K562 (cell line): ENCODE data around the gene CSMD2. TPM values are rescaled to one million over a fixed set of nuclear protein-coding genes. Genes with fewer than 3 reads are reported as not detected.

ENCODE experiments used
- ATAC-seq: fragments of 200-7000 bp; cut with Tn5 transposase; 3 replicates; pipeline ENCODE4 v1.9.1; 2020; ENCODE audit warnings: moderate library complexity
- BruUV-seq: library from RNA; stranded (reverse); fragments of 400-500 nt; replicated peaks from 2 replicates; lab custom pipeline; 2021; lab: Mats Ljungman, UMichigan
- CTCF ChIA-PET: fragments of 300-600 bp; formaldehyde crosslinking; extraction: SDS; loops from one replicate; lab custom pipeline; 2021; ENCODE audit warnings: low intra/inter-chr PET ratio; lab: Yijun Ruan, JAX
- POLR2A ChIA-PET: fragments of 300-600, 350-650 bp; sonication (Branson Sonifier 250); formaldehyde crosslinking; extraction: SDS; loops from one replicate; lab custom pipeline; 2021; ENCODE audit warnings: antibody characterized with exemption, inconsistent platforms; lab: Yijun Ruan, JAX
- DNase-seq, 4 experiments: peaks; one replicate each; pipeline versions ENCODE4 v3.0.0 to v3.0.0-alpha.2; 2011 to 2018; ENCODE audit warnings: low spot score in 3 of 4, mixed read lengths in 3 of 4; ENCODE audit errors: extremely low read depth in 1 of 4
- FAIRE-seq: peaks from 2 replicates; lab custom pipeline; 2011; peaks lifted over from hg19 to GRCh38; lab: Jason Lieb, UNC
- H2AFZ ChIP-seq: 2 replicates; pipeline ENCODE4 v1.6.0; 2011; ENCODE audit warnings: low read depth, low read length, control low read depth, inconsistent platforms
- H3K27ac ChIP-seq: fragments of 200-600 bp; 3 replicates; pipeline ENCODE4 v1.8.0; 2011; ENCODE audit warnings: low read depth, mild to moderate bottlenecking, control low read depth, inconsistent platforms, low read length, moderate library complexity, mixed read lengths; ENCODE audit errors: extremely low read depth
- H3K27me3 ChIP-seq, 2 experiments: fragments of 300-600 bp in 1 of 2; 2 replicates in 1 of 2; 3 replicates in 1 of 2; pipeline versions ENCODE4 v1.6.0 to v1.8.0; 2011; ENCODE audit warnings: inconsistent platforms in 2 of 2, low read length in 2 of 2, mild to moderate bottlenecking in 1 of 2, mixed read lengths in 1 of 2, moderate library complexity in 1 of 2; ENCODE audit not compliant: control insufficient read depth in 2 of 2, insufficient read depth in 2 of 2
- H3K36me3 ChIP-seq: fragments of 300-600 bp; 3 replicates; pipeline ENCODE4 v1.8.0; 2011; ENCODE audit warnings: mild to moderate bottlenecking, low read length, inconsistent platforms; ENCODE audit not compliant: control insufficient read depth, insufficient read depth
- H3K4me1 ChIP-seq, 2 experiments: fragments of 200-600 bp in 1 of 2; replicated peaks in 1 of 2; 2 replicates in 1 of 2; 3 replicates in 1 of 2; pipeline versions ENCODE4 v1.5.1 to v1.8.0; 2011; ENCODE audit warnings: inconsistent platforms in 2 of 2, low read length in 2 of 2, mild to moderate bottlenecking in 1 of 2, mixed read lengths in 1 of 2, moderate library complexity in 1 of 2; ENCODE audit not compliant: control insufficient read depth in 2 of 2, insufficient read depth in 2 of 2
- H3K4me2 ChIP-seq: 2 replicates; pipeline ENCODE4 v1.6.1; 2011; ENCODE audit warnings: low read length, control low read depth, inconsistent platforms, mixed read lengths; ENCODE audit not compliant: insufficient read depth
- H3K4me3 ChIP-seq: fragments of 200-600 bp; sonication (generic), shearing (Covaris generic); 2 replicates; pipeline ENCODE4 v1.5.1; 2016; ENCODE audit warnings: control low read depth, inconsistent platforms
- H3K79me2 ChIP-seq: fragments of 200-600 bp; 3 replicates; pipeline ENCODE4 v1.8.0; 2011; ENCODE audit warnings: low read length, inconsistent platforms; ENCODE audit not compliant: control insufficient read depth, insufficient read depth
- H3K9ac ChIP-seq, 2 experiments: 2 replicates each; pipeline versions ENCODE4 v1.6.0 to v1.6.1; 2011; ENCODE audit warnings: low read depth in 2 of 2, low read length in 2 of 2, control low read depth in 1 of 2, inconsistent platforms in 1 of 2, mild to moderate bottlenecking in 1 of 2, mixed read lengths in 1 of 2; ENCODE audit not compliant: insufficient read depth in 1 of 2
- H3K9me1 ChIP-seq: one replicate; pipeline ENCODE4 v1.6.0; 2011; ENCODE audit warnings: inconsistent platforms, mild to moderate bottlenecking, low read length, moderate library complexity; ENCODE audit not compliant: control insufficient read depth, insufficient read depth
- H3K9me3 ChIP-seq: replicated peaks from 2 replicates; pipeline ENCODE4 v1.5.1; 2011; ENCODE audit warnings: low read depth, low read length, inconsistent platforms; ENCODE audit not compliant: control insufficient read depth, insufficient read depth
- H4K20me1 ChIP-seq: replicated peaks from 2 replicates; pipeline ENCODE4 v1.6.1; 2011; ENCODE audit warnings: low read length, inconsistent platforms, mixed read lengths; ENCODE audit not compliant: control insufficient read depth, insufficient read depth
- CBX2 ChIP-seq: fragments of 200-600 bp; sonication (generic); IDR thresholded peaks from one replicate; pipeline ENCODE4 v1.6.1; 2012; ENCODE audit warnings: mild to moderate bottlenecking, low read length, inconsistent platforms; ENCODE audit not compliant: insufficient read depth, poor library complexity, severe bottlenecking
- ELK3 ChIP-seq: fragments of 450-650 bp; formaldehyde crosslinking; IDR thresholded peaks from 2 replicates; pipeline ENCODE4 v1.4.0; 2020; ENCODE audit warnings: mild to moderate bottlenecking
- KLF16 ChIP-seq: IDR thresholded peaks from 2 replicates; pipeline ENCODE4 v1.6.1; 2016; ENCODE audit warnings: antibody characterized with exemption
- MBD1 ChIP-seq: fragments of 250-450 bp; sonication (Bioruptor Pico); IDR thresholded peaks from 2 replicates; pipeline ENCODE4 v1.8.0; 2022; ENCODE audit warnings: inconsistent platforms
- TAF1 ChIP-seq: IDR thresholded peaks from 2 replicates; pipeline ENCODE4 v1.6.1; 2011; ENCODE audit warnings: mild to moderate bottlenecking, low read length, moderate library complexity; ENCODE audit not compliant: insufficient read depth, control insufficient read depth, severe bottlenecking; ENCODE audit errors: extremely low read depth
- ZBTB2 ChIP-seq: fragments of 450-650 bp; IDR thresholded peaks from 2 replicates; pipeline ENCODE4 v1.6.1; 2016; ENCODE audit warnings: antibody characterized with exemption
- ZBTB40 ChIP-seq, 2 experiments: fragments of 450-650 bp in 1 of 2; sonication (generic) in 1 of 2; formaldehyde crosslinking in 1 of 2; IDR thresholded peaks; 2 replicates each; pipeline versions ENCODE4 v1.7.1 to v1.9.0; 2016 to 2022; ENCODE audit warnings: inconsistent platforms in 1 of 2, mild to moderate bottlenecking in 1 of 2, missing genetic modification reagents in 1 of 2
- ZFX ChIP-seq: sonication (generic); formaldehyde crosslinking; IDR thresholded peaks from 2 replicates; pipeline ENCODE4 v1.8.0; 2022; ENCODE audit warnings: mild to moderate bottlenecking, missing genetic modification reagents, moderate library complexity
- WGBS: fragments of 100-300 bp; shearing (Covaris generic); methylation state at CpG from one replicate; pipeline ENCODE4 v1.1.6; 2016; ENCODE audit warnings: low coverage, mixed read lengths; ENCODE audit not compliant: insufficient coverage; ENCODE audit errors: missing lambda C conversion rate; 5-methylcytosine and 5-hydroxymethylcytosine counted together
- in situ Hi-C: fragments of 300-500 bp; cut with MboI; formaldehyde crosslinking; loops from 4 replicates; pipeline ENCODE4 v1.15.0; 2018; ENCODE audit warnings: inconsistent platforms, mixed read lengths
- intact Hi-C: fragments of 100-400 bp; cut with micrococcal nuclease; formaldehyde crosslinking; loops from 2 replicates; pipeline ENCODE4 v1.14.2; 2022
- polyA plus RNA-seq, 8 experiments: library from polyadenylated mRNA; depleted of rRNA in 4 of 8; stranded (reverse) in 5 of 8; unstranded in 3 of 8; fragments of >200 nt; fragmentation: Nextera tagmentation in 2 of 8; fragmentation: Illumina TruSeq in 1 of 8; extraction: Ambion mirVana in 2 of 8; extraction: Trizol in 1 of 8; gene quantifications; 2 replicates each; pipeline versions ENCODE4 v1.2.1 to v1.2.3, GENCODE V29; 2011 to 2014; ENCODE audit warnings: inconsistent platforms in 1 of 8, missing spikeins in 1 of 8
- total RNA-seq, 7 experiments: library from RNA; depleted of rRNA in 6 of 7; stranded (reverse); fragments of >200 nt in 6 of 7; fragmentation: Illumina TruSeq in 2 of 7; extraction: Trizol in 2 of 7; gene quantifications; 2 replicates each; pipeline versions ENCODE4 v1.2.1 to v1.2.3, GENCODE V29; 2011 to 2021; ENCODE audit warnings: low replicate concordance in 1 of 7

The CSMD2 gene
- total and polyA plus RNA-seq, 9 of the 15 experiments (the other 6 are each of a cell fraction or from before 2014, with no cell fraction given), result not detected

- FAIRE-seq, result no peak
- TF ChIP-seq ZBTB2 (no peak), CBX2 (no peak), KLF16 (no peak), TAF1 (no peak), ZBTB40 (IDR thresholded peaks at IDR 0.05) (no peak), ZBTB40 (CRISPR knock-in tag; IDR thresholded peaks at IDR 0.05) (no peak), MBD1 (CRISPR knock-in tag) (no peak), ZFX (CRISPR knock-in tag) (no peak), ELK3 (CRISPR knock-in tag) (no peak)
These were observed 555.3 kb downstream of the CSMD2 start for GRCh38 chr1:33609739-33610138.

More at GRCh38 chr1:33609739-33610138, 555.3 kb downstream of the CSMD2 start:
- Histone ChIP-seq H3K4me3 (no peak overlapping the region), H3K27ac (no peak overlapping the region), H2AFZ (no peak overlapping the region), H3K4me1 (no peaks in the 10 kb centered on the region), H3K27me3 (peaks cover 6 to 25% of the 10 kb centered on the region in 2 experiments; a peak in 4 of 5 replicates), H4K20me1 (0 out of 2 replicates have a peak, but pooled peaks cover 3% of the 10 kb centered on the region), H3K4me2 (no peak overlapping the region), H3K79me2 (no peaks in the 10 kb centered on the region), H3K9ac (no peak overlapping the region), H3K9me3 (no peaks in the 10 kb centered on the region), H3K9me1 (no peaks in the 10 kb centered on the region), H3K36me3 (no peaks in the 10 kb centered on the region)
- in situ Hi-C loops, result loop anchor here (5.0 to 25.0 kb wide), 2 partner anchors 312 to 722 kb away; partner anchors contain the start of gene HPCA
- no peak for DNase-seq
- CTCF ChIA-PET, result no interaction called here
- ATAC-seq, result no peak
- POLR2A ChIA-PET, result no interaction called here
- under 1% methylated on average over 5 of the region's 5 CpGs for WGBS
- intact Hi-C loops, result loop anchor here (5.0 to 10.0 kb wide), 4 partner anchors 95 to 395 kb away; partner anchors contain the start of gene ZSCAN20
- no TSS peak for BruUV-seq
